ENCODE measurements around the gene ERGIC1. TPM values are rescaled to one million over a fixed set of nuclear protein-coding genes. Genes with fewer than 3 reads are reported as not detected.

Gene ERGIC1
- polyA plus RNA-seq, 1 experiment: 137 TPM

- DNase-seq (ENCODE audit: low read depth, low spot score): no peak
- H3K27ac ChIP-seq (ENCODE audit: low read depth, low read length): no peak overlapping the region
- ChIA-PET CTCF (interaction anchor here (0.6 to 2.7 kb wide), 8 partner anchors 8 to 233 kb away, joined by 3 to 13 read pairs (median 8); no protein-coding TSS in a partner anchor), POLR2A (interaction anchor here (0.5 to 1.6 kb wide), 2 partner anchors 11 to 126 kb away, joined by 4 to 7 read pairs; no protein-coding TSS in a partner anchor)
- H3K27me3 ChIP-seq (ENCODE audit: control insufficient read depth, insufficient read depth, low read length): no peaks in the 10 kb centered on the region
- no peak overlapping the region for H3K4me3 ChIP-seq (ENCODE audit: low read depth, low read length)
- no peak for TF ChIP-seq CTCF (IDR thresholded peaks at IDR 0.05; ENCODE audit: low read depth, low read length)
- H3K9me3 ChIP-seq (ENCODE audit: control insufficient read depth, insufficient read depth, low read length): no peaks in the 10 kb centered on the region
Measured at GRCh38 chr5:172940268-172941066, 106.4 kb downstream of the ERGIC1 start.

GRCh38 chr5:172941067-172941516, 107.0 kb downstream of the ERGIC1 start:
- Histone ChIP-seq H3K4me3 (ENCODE audit: low read depth, low read length) (no peak overlapping the region), H3K27ac (ENCODE audit: low read depth, low read length) (no peak overlapping the region), H3K27me3 (ENCODE audit: control insufficient read depth, insufficient read depth, low read length) (no peaks in the 10 kb centered on the region), H3K9me3 (ENCODE audit: control insufficient read depth, insufficient read depth, low read length) (no peaks in the 10 kb centered on the region; the same call in 1 of the 2 replicates)
- no peak for TF ChIP-seq CTCF (IDR thresholded peaks at IDR 0.05; ENCODE audit: low read depth, low read length)
- ChIA-PET CTCF (interaction anchor here (0.6 to 2.7 kb wide), 6 partner anchors 9 to 244 kb away, joined by 4 to 13 read pairs (median 8); no protein-coding TSS in a partner anchor), POLR2A (interaction anchor here (1.6 kb wide), 1 partner anchor 12 kb away, joined by 4 read pairs; no protein-coding TSS in a partner anchor)
- DNase-seq (ENCODE audit: low read depth, low spot score): no peak

- ChIA-PET CTCF (interaction anchor here (0.8 to 2.3 kb wide), 5 partner anchors 10 to 236 kb away, joined by 3 to 8 read pairs (median 5); no protein-coding TSS in a partner anchor), POLR2A (interaction anchor here (1.4 kb wide), 1 partner anchor 201 kb away, joined by 3 read pairs; no protein-coding TSS in a partner anchor)
- Histone ChIP-seq H3K27me3 (ENCODE audit: control insufficient read depth, insufficient read depth, low read length) (no peaks in the 10 kb centered on the region), H3K4me3 (ENCODE audit: low read depth, low read length) (no peak overlapping the region), H3K27ac (ENCODE audit: low read depth, low read length) (peak overlapping the region; percentile 47), H3K9me3 (ENCODE audit: control insufficient read depth, insufficient read depth, low read length) (no peaks in the 10 kb centered on the region; the same call in 1 of the 2 replicates)
- no peak for TF ChIP-seq CTCF (IDR thresholded peaks at IDR 0.05; ENCODE audit: low read depth, low read length)
- DNase-seq (ENCODE audit: low read depth, low spot score): no peak
Measured at GRCh38 chr5:172942556-172942955, 108.5 kb downstream of the ERGIC1 start.

GRCh38 chr5:172943283-172943841, 109.3 kb downstream of the ERGIC1 start:
- no peaks in the 10 kb centered on the region; the same call in 1 of the 2 replicates for H3K9me3 ChIP-seq (ENCODE audit: control insufficient read depth, insufficient read depth, low read length)
- TF ChIP-seq CTCF (IDR thresholded peaks at IDR 0.05; ENCODE audit: low read depth, low read length): no peak
- POLR2A ChIA-PET: interaction anchor here (0.8 to 1.4 kb wide), 2 partner anchors 12 to 202 kb away, joined by 3 read pairs; no protein-coding TSS in a partner anchor
- no peaks in the 10 kb centered on the region for H3K27me3 ChIP-seq (ENCODE audit: control insufficient read depth, insufficient read depth, low read length)
- CTCF ChIA-PET: interaction anchor here (1.1 to 1.9 kb wide), 4 partner anchors 15 to 236 kb away, joined by 3 to 5 read pairs (median 5); no protein-coding TSS in a partner anchor
- DNase-seq (ENCODE audit: low read depth, low spot score): no peak
- no peak overlapping the region for H3K4me3 ChIP-seq (ENCODE audit: low read depth, low read length)
- H3K27ac ChIP-seq (ENCODE audit: low read depth, low read length): peak overlapping the region; percentile 62

Data from AG04450 (cell line).